Dedifferentiated amniotic fluid mesenchymal stem cell (primary cell): ENCODE data around the gene ZNF853.
"Not testable (repeated sequence)": the region's sequence is repeated elsewhere in the genome, so short reads cannot be mapped to it uniquely, and the experiment has no call there.

ENCODE experiments used
- DNase-seq: peaks from one replicate; pipeline ENCODE4 v3.0.0-alpha.2; 2016; ENCODE audit errors: extremely low spot score

The ZNF853 gene

DNA sequence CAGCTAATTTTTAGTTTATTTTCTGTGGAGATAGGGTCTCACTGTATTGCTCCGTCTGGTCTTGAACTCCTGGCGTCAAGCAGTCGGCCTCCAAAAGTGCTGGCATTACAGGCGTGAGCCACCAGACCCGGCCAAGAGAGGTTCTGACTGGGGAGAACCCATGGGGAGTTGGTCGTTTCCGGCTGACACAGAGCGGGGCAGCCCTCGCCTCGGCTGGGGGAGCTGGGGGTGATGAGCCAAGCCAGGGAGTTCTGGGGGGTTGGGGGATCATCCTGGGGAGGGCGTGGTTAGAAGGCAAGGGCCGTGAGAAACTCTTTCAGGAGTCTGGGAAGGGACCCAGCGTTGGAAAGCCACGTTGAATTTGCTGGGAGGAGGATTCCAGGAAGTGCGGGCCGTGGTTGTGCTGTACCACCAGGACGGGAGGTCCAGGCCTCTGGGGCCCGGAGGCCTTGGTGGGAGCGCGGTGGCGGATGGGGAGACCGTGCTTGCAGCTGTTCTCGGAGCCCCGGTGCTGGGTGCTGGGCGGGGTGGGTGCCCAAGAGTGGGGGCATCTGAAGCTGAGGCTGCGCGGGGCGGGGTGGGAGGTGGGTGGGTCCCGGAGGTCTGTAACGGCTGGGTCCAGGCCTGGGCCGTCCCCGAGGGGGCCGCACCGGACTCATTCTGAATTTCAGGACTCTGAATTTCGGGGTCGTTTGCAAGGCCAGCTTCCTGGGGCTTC lies 8.4 kb upstream of the ZNF853 start:
- no peak for DNase-seq

DNA sequence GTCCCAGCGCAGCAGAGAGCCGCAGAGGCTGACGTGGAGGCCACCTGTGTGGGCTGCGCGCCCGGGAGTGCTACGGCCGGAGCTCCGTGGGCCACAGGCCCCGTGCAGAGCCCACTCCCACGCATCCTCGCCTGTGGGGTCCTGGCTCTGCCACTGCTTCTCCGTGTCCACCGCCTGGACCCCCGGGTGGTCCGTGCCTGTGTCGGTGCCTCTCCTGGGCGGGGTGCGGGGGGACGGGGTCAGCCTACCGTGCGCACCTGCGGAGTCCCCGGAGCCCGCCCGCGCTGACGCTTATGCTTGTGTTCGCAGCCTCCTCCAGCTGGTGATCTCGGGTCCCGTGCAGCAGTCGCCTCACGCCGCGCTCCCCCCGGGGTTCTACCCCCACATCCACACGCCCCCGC lies 7.8 kb upstream of the ZNF853 start:
- DNase-seq, result no peak

DNA sequence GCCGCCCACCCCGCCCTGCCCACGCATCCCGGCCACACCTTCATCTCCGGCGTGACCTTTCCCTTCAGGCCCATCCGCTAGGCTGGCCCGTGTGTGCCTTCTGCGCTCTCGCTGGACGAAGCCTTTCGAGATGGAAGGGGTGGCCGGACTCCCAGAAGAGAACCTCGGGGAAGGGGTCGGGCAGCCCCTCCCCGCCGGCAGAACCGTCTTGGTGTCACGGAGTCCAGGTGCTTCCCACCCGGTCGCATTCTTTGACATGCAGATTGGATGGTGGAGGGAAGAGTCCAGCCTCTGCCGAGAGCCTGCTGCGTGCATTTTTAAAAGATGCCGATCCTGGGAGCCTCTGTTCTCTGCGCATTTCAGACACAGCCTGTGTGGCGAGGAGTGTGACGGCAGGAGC lies 7.3 kb upstream of the ZNF853 start:
- no peak for DNase-seq

DNA sequence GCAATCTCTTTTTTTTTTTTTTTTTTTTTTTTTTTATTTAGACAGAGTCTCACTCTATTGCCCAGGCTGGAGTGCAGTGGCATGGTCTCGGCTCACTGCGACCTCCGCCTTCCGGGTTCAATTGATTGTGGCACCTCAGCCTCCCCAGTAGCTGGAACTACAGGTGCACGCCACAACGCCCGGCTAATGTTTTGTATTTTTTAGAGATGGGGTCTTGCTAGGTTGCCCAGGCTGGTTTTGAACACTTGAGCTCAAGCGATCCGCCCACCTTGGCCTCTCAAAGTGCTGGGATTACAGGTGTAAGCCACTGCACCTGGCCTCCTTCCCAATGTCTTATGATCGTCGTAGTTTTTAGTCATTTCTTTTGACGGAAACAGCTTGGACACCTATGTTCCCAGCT lies 6.6 kb upstream of the ZNF853 start:
- no peak for DNase-seq

DNA sequence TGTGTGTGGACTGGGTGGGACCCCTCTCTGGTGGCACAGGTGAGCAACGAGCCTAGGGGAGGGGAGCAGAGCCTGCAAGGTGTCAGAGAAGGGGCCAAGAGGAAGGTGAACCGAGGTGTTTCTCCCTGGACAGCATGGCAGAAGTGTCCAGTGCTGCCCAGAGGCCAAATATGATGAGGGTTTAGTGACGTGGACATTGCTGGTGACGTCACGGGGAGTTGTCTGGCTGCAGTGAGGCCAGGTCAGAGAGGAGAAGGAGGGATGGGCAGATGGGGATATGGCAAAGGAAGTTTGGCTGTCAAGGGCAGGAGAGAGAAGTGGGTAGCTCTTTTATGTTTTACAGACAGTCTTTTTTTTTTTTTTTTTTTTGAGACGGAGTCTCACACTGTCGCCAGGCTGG lies 2.6 kb upstream of the ZNF853 start:
- no peak for DNase-seq

DNA sequence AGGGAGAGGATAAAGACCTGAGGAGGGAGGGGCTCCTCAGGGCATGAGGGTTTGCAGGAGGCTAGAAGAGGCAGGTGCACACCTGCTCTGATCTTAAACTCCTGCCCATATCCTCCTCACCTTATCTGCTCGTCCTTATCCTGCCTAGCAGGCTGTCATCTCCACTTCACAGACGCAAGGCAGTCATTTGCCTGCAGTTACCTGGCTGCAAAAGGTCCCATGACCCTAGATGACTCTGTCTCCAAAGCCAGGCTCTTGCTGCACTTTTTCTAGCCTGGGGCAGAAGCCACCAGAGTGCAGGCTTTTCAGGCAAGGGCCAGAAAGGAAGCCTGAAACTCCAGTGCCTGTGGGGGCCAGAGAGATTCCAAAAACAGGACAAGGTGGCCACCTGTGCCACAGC lies 1.7 kb upstream of the ZNF853 start:
- no peak for DNase-seq

DNA sequence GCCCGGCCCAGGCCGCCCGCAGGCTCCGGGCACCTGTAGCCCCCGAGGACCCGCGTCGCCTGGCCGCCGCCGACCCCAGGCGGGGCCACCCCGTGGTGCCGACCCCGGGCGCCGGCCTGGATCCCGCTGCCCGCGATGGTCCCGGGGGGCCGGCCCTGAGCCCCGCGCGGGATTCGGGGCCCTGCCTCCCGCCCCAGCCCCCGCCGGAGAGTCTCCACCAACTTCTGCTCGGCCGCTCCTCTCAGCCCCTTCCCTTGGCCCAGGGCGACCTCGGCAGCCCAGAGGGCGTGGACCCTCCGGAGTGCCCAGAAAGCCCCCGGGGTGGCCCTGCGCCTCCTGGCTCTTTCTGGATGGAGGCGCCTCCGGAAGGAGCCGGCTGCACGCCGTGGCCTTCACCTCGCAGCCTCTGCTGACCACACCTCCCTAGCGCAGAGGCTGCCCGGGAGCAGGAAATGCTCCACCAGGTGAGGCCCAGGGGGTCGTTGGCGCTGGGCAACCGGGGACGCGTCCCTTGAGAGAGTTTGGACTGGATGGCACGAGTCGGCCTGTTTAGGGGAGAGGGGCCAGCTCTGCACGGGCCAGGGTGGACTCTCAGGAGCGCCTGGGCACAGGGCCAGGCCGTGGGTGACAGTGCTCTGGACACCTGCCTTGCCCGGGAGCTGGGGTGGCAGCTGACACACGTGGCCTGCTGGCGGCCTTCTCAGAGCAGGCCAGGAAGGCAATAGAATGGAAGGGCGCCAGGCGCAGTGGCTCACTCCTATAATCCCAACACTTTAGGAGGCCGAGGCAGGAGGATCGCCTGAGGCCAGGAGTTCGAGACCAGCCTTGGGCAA lies 529 bp downstream of the ZNF853 start:
- no peak for DNase-seq

DNA sequence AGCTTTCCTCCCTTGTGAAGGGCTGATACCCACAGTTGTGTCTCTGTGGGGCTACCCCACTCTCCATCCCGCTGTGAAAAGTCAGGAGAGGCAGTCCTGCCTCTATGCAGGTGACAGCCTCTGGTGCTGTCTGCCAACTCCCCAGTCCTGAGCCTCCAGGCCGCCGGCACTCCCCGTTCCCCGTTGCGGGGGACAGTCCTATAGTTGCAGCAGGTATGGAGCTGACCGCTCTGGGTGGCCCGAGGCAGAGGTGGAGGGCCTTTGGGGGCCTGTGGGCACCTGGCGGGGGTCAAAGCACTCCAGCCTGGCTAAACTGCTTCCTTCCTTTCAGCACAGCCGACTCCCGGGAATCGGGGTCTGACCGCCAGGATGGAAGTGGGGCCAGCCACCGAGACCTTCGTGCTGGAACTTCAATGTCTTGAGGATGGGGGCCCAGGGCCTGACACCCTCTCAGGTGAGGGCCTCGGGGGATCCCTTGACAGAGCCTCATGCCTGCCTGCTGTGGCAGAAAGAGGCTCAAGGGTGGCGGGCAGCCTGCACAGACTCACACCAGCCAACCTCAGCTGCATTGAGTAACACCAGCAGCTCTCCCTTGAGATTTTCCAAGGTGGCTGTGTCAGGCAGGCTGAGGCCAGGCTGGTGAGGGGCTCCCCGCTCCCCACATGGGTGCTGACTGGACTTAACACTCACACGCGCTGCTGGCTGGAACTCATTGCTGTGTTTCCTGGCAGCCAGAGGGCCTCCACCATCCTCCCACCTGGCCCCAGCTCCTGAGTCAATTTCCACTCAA lies 1.6 kb downstream of the ZNF853 start:
- no peak for DNase-seq

DNA sequence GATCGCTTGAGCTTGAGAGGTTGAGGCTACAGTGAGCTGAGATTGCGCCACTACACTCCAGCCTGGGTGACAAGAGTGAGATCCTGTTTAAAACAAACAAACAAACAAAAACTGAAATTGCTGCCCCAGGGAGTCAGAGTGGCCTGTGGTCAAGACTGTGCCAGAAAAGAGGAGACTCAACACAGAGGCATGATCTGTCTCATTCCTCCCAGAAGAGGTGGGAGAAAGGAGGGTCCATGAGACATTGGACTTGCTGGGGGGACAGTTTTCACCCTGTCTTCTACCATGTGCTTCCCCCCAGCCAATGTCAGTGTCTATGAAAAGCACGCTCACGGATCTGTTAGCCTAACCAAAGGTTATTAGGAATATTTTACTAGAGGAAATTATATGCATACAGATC lies 3.2 kb downstream of the ZNF853 start:
- DNase-seq, result no peak

DNA sequence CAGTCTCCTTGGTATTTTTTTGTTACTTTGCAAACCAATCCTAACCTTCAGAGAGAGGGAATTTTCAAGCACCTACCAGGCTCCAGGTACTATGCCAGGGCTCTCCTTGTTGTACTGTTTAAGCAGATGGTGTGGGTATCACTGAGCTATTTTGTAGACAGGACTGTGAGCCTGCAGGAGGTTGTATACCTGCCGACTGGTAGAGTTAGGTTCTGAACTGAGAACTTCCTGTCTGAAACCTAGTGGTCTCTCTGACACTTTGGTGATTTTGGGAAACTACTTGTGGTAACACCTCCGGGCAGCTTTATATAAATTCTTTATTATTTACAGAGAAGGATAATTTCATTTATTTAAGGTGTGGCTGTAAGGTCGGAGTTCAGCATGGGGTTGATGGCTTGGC lies 4.6 kb downstream of the ZNF853 start:
- no peak for DNase-seq

DNA sequence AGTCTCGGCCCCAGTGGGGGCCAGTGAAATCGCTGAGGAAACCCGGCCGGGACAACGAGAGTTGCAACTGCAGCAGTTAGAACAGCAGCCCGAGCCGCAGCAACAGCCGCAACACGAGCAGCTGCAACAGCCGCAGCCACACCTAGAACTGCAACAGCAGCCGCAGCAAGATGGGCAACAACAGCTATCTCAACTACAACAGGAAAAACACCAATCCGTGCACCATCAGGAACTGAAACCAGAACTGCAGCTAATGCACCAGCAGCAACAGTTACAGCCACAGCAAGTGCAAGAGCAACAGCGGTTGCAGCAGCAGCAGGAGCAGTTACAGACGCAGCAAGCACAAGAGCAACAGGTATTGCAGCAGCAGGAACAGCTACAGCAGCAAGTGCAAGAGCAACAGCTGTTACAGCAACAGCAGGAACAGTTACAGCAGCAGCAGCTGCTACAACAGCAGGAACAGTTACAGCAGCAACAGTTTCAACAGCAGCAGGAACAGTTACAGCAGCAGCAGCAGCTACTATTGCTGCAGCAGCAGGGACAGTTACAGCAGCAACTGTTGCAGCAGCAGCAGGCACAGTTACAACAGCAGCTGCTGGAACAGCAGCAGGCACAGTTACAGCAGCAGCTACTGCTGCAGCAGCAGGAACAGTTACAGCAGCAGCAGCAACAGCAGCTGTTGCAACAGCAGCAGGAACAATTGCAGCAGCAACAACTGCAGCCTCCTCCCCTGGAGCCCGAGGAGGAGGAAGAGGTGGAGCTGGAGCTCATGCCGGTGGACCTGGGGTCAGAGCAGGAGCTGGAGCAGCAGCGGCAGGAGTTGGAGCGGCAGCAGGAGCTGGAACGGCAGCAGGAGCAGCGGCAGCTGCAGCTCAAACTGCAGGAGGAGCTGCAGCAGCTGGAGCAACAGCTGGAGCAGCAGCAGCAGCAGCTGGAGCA lies 6.1 kb downstream of the ZNF853 start:
- DNase-seq, result no peak

DNA sequence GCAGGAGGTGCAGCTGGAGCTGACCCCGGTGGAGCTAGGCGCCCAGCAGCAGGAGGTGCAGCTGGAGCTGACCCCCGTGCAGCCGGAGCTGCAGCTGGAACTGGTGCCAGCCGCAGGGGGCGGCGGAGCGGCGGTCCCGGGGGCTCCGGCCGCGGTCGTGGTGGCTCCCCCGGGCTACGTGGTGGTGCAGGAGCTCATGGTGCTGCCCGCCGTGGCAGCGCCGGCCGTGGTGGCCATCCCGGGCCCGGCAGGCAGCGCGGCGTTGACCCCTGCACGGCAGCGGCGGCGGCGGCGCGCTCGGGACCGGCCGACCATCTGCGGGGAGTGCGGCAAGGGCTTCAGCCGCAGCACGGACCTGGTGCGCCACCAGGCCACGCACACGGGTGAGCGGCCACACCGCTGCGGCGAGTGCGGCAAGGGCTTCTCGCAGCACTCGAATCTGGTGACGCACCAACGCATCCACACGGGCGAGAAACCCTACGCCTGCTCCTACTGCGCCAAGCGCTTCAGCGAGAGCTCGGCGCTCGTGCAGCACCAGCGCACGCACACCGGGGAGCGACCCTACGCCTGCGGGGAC lies 6.8 kb downstream of the ZNF853 start:
- DNase-seq, result no peak

DNA sequence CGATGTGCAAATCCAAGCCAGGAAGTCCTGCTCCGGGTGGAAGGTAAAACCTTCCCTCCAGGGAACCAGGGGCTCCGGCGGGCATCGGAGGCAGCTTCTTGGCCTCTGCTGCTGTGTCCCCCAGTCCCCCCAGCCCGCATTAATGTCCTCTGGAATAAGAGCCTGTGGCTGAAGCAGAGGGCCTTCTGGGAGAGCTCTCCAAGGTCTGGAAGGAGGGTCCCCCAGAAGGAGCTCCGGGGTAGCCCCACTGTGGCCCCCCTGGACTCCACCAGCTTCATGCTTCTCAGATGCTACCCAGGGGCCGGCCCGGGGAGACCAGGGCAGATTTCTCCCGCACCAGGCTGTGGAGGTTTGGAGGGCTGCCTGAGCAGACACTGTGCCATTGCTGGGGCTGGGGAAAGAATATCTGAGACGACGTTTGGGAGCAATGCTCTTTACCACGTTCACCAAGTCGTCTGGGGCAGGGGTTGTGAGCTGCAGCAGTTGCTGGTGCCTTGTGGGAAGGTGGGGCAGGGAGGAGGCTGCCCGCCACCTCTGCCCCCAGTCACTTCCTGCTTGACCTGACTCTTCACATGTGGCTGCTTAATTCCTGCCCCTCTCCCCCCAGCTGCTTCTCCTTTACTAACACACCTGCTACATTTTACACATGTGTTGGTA lies 8.3 kb downstream of the ZNF853 start:
- DNase-seq, result no peak

DNA sequence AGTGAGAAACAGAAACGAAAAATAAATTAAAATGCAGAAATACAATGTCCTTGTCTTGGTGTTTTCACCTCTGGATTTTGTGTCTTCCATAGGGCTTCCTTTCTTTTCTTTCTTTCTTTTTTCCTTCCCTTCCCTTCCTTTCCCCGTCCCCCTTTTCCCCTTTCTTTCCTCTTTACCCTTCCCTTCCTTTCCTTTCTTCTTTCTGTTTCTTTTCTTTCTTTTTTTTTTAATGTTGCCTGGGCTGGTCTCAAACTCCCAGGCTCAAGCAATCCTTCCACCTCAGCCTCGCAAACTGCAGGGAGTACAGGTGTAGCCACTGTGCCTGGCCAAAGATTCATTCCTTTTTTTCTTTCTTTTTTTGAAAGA lies 8.8 kb downstream of the ZNF853 start:
- no peak for DNase-seq

DNA sequence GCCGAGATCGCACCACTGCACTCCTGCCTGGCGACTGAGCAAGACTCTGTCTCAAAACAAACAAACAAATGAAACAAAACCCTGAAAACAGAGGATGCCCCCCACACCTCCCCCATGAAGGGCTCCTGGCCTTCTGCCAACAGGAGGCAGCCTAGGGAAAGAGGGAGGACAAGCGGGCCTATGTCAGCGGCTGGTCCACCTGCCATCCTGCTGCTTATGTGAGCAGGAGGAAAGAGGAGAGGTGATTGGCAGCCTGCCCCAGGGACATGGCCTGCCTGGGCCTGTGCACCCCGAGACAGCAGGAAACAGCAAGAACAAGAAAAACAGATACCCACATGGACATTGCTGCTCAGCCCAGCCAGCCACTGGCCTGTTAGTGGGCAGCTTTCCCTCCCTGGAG lies 12.6 kb downstream of the ZNF853 start:
- no peak for DNase-seq

DNA sequence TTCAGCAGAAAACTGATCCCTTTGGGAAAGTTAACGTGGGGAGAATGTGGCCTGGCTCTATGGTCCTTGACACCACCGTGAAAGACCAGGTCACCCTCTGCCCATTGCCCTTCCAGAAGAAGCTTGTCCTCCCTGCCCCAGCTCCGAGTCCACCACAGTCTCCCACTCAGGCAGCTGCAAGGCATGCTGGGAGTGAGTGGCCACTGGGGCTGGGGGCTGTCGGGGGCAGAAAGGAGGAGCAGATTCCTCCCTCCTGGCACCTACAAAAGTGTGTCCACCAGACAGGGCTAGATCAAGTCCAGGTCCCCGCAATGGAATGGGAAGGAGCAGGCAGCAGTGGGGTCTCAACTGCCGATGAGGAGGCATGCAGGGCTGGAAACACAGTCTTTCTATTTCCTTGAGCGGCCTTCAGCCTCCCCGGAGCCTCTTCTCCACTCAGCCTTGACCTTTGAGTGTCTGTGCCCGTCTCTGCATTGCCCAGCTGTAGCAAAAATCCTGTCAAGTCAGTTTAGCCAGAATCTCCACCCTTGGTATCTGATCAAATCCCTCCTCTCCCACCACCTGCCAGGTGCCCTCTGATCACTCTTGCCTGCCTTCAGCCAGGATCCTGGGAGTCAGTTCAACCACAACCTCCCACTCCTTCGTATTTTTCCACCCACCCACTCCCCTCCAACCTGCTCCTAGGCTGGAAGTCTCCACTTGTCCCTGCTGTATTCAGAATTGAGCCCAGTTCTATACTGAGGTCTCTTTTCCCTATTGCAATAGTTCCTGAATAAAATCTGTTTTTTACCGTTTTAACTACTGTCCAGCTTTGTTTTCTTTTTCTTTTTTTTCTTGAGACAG lies 14.8 kb downstream of the ZNF853 start:
- no peak for DNase-seq

DNA sequence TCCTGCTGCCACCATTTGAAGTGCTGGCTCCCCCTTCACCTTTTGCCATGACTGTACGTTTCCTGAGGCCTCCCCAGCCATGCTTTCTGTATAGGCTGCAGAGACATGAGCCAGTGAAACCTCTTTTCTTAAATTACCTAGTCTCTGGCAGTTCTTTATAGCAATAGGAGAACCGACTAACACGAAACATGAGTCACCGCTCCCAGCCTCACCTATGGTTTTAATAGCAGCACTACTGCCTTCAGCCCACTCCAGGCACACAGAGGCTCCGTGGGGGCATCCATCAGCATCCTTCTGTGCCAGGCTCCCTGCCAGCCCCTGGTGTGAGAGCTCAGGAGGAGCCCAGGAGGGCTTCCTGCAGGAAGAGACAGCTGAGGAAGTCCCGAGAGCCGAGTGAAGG lies 16.2 kb downstream of the ZNF853 start:
- no peak for DNase-seq

DNA sequence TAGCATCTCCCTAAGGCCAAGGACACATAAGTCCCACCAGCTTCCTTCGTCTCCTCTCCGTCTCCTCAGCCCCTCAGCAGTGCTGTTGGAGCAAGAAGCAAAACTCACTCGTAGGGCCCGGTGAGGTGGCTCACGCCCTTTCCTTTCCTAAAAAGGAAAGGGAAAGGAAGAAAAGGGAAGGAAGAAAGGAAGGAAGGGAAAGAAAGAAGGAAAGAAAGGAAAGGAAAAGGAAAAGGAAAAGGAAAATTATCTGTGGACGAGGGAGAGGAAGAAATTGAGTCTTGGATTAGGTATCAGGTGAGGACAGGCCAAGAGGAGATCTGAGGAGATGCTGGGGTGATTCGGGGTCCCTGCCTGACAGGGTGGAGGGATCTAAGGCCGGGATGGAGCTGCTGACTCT lies 18.6 kb downstream of the ZNF853 start:
- DNase-seq, result no peak

DNA sequence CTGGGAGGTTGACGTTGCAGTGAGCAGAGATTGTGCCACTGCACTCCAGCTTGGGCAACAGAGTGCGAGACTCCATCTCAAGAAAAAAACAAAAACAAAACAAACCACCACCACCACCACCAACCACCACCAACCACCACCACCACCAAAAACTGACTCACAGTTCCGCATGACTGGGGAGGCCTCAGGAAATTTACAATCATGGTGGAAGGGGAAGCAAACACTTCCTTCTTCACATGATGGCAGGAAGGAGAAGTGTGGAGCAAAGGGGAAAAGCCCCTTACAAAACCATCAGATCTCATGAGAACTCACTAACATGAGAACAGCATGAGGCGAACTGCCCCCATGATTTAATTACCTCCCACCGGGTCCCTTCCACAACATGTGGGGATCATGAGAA lies 19.6 kb downstream of the ZNF853 start:
- DNase-seq, result not testable (repeated sequence)
